Measurements from ENCODE around the gene MARCHF7.
"Not testable (repeated sequence)": the region's sequence is repeated elsewhere in the genome, so short reads cannot be mapped to it uniquely, and the experiment has no call there.

MARCHF7 gene

GRCh38 chr2:159716857-159717256 is 4.6 kb downstream of the MARCHF7 start:
- no peaks in the 10 kb centered on the region; the same call in 1 of the 2 replicates for H3K36me3 ChIP-seq (ENCODE audit: control insufficient read depth, insufficient read depth, low read length)
- no peaks in the 10 kb centered on the region for H3K27me3 ChIP-seq (ENCODE audit: control insufficient read depth, insufficient read depth, low read length)
- WGBS (ENCODE audit: insufficient coverage, insufficient read length) = no CpG with 5 or more reads among the region's 2 CpGs
- DNase-seq (ENCODE audit: low read depth, low spot score) = no peak
- H3K4me1 ChIP-seq (ENCODE audit: control insufficient read depth, insufficient read depth, low read length) = no peaks in the 10 kb centered on the region; the same call in 1 of the 2 replicates
- H3K27ac ChIP-seq (ENCODE audit: low read length) = no peak overlapping the region
- no peak overlapping the region for H3K4me3 ChIP-seq (ENCODE audit: low read length)
- no peaks in the 10 kb centered on the region for H3K9me3 ChIP-seq (ENCODE audit: control insufficient read depth, insufficient read depth, low read length)

DNA sequence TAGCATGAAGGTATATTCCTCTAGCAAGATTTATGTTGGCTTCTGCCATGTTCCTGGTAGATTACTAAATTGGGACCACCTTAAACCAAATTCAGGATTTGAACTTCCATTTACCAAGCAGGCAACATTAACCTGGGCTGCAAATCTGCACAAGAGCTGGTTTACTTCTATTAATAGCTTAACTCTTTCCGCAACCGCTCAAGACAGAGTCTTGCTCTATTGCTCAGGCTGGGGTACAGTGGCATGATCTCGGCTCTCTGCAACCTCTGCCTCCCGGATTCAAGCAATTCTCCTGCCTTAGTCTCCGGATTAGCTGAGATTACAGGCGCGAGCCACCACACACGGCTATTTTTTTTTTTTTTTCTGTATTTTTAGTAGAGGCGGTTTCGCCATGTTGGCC is 8.4 kb downstream of the MARCHF7 start:
- no peaks in the 10 kb centered on the region; the same call in 1 of the 2 replicates for H3K36me3 ChIP-seq (ENCODE audit: control insufficient read depth, insufficient read depth, low read length)
- H3K27ac ChIP-seq (ENCODE audit: low read length) = no peak overlapping the region
- H3K27me3 ChIP-seq (ENCODE audit: control insufficient read depth, insufficient read depth, low read length) = no peaks in the 10 kb centered on the region
- H3K4me1 ChIP-seq (ENCODE audit: control insufficient read depth, insufficient read depth, low read length) = no peaks in the 10 kb centered on the region
- DNase-seq (ENCODE audit: low read depth, low spot score) = no peak
- WGBS (ENCODE audit: insufficient coverage, insufficient read length) = no CpG with 5 or more reads among the region's 10 CpGs
- H3K4me3 ChIP-seq (ENCODE audit: low read length) = no peak overlapping the region
- H3K9me3 ChIP-seq (ENCODE audit: control insufficient read depth, insufficient read depth, low read length) = no peaks in the 10 kb centered on the region

DNA sequence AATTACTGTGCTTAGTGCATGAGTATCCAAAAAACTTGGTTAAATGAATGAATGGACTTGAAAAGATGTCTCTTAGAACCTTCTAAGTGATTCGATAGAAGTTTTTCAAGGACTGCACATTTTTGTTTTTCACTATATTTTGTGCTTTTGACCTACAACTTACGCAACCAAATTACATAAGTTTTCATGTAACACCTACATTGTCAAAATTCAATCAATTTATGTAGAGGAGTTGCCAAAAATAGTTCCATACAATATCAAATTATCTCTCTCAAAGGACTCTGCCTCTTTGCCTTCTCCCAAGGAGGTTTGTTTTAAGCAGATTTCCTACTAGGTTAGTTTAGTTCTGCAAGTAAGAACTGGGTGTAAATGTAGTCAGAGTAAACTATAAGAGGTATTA is 10.3 kb downstream of the MARCHF7 start:
- Histone ChIP-seq H3K4me3 (ENCODE audit: low read length) (no peak overlapping the region), H3K27me3 (ENCODE audit: control insufficient read depth, insufficient read depth, low read length) (no peaks in the 10 kb centered on the region), H3K36me3 (ENCODE audit: control insufficient read depth, insufficient read depth, low read length) (no peaks in the 10 kb centered on the region; the same call in 1 of the 2 replicates)

DNA sequence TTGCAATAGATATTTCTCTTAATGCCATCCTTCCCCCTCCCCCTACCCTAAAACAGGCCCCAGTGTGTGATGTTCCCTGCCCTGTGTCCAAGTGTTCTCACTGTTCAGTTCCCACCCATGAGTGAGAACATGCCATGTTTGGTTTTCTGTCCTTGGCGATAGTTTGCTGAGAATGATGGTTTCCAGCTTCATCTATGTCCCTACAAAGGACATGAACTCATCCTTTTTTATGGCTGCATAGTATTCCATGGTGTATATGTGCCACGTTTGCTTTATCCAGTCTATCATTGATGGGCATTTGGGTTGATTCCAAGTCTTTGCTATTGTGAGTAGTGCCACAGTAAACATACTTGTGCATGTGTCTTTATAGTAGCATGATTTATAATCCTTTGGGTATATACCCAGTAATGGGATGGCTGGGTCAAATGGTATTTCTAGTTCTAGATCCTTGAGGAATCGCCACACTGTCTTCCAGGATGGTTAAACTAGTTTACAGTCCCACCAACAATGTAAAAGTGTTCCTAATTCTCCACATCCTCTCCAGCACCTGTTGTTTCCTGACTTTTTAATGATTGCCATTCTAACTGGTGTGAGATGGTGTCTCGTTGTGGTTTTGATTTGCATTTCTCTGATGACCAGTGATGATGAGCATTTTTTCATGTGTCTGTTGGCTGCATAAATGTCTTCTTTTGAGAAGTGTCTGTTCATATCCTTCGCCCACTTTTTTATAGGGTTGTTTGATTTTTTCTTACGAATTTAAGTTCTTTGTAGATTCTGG is 12.7 kb downstream of the MARCHF7 start:
- not testable (repeated sequence) for H3K4me3 ChIP-seq (ENCODE audit: low read length); H3K36me3 ChIP-seq (ENCODE audit: control insufficient read depth, insufficient read depth, low read length); H3K27ac ChIP-seq (ENCODE audit: low read length); H3K4me1 ChIP-seq (ENCODE audit: control insufficient read depth, insufficient read depth, low read length); H3K9me3 ChIP-seq (ENCODE audit: control insufficient read depth, insufficient read depth, low read length); H3K27me3 ChIP-seq (ENCODE audit: control insufficient read depth, insufficient read depth, low read length); DNase-seq (ENCODE audit: low read depth, low spot score)
- no CpG with 5 or more reads among the region's 6 CpGs for WGBS (ENCODE audit: insufficient coverage, insufficient read length)

More for the DNA sequence above, 10.3 kb downstream of the MARCHF7 start:
- H3K4me1 ChIP-seq (ENCODE audit: control insufficient read depth, insufficient read depth, low read length) = no peaks in the 10 kb centered on the region
- no peak overlapping the region for H3K27ac ChIP-seq (ENCODE audit: low read length)
- no peaks in the 10 kb centered on the region for H3K9me3 ChIP-seq (ENCODE audit: control insufficient read depth, insufficient read depth, low read length)
- no peak for DNase-seq (ENCODE audit: low read depth, low spot score)
- no CpG with 5 or more reads among the region's 2 CpGs for whole genome bisulfite sequencing (ENCODE audit: insufficient coverage, insufficient read length)

DNA sequence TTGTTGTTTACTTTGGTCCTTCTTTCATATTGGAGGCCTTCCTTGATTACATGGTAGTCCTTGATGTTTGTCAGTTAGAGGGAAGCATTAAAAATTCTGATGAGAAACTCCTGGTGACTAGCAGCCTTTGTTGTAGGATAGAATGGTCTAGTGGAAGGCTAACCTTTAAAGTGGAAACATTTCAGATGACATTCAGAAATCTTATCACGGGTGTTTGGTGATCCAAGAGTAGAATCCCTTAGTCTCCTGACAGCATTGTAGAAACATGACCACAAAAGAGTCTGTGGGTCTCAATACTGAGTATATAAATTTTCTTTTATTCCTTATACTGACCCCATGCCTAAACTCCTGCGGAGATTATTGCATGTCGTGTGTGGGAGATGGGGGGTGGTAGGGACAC is 13.4 kb downstream of the MARCHF7 start:
- Histone ChIP-seq H3K27me3 (ENCODE audit: control insufficient read depth, insufficient read depth, low read length) (no peaks in the 10 kb centered on the region), H3K36me3 (ENCODE audit: control insufficient read depth, insufficient read depth, low read length) (peaks cover under 1% of the 10 kb centered on the region; the same call in 1 of the 2 replicates), H3K4me1 (ENCODE audit: control insufficient read depth, insufficient read depth, low read length) (no peaks in the 10 kb centered on the region), H3K9me3 (ENCODE audit: control insufficient read depth, insufficient read depth, low read length) (no peaks in the 10 kb centered on the region), H3K27ac (ENCODE audit: low read length) (no peak overlapping the region), H3K4me3 (ENCODE audit: low read length) (no peak overlapping the region)
- DNase-seq (ENCODE audit: low read depth, low spot score) = no peak
- WGBS (ENCODE audit: insufficient coverage, insufficient read length) = no CpG with 5 or more reads among the region's 3 CpGs

- 100% methylated on average over 1 of the region's 3 CpGs for WGBS (ENCODE audit: insufficient coverage, insufficient read length)
- Histone ChIP-seq H3K4me1 (ENCODE audit: control insufficient read depth, insufficient read depth, low read length) (no peaks in the 10 kb centered on the region), H3K27ac (ENCODE audit: low read length) (no peak overlapping the region)
These were observed 16.3 kb downstream of the MARCHF7 start for GRCh38 chr2:159728629-159729028.

DNA sequence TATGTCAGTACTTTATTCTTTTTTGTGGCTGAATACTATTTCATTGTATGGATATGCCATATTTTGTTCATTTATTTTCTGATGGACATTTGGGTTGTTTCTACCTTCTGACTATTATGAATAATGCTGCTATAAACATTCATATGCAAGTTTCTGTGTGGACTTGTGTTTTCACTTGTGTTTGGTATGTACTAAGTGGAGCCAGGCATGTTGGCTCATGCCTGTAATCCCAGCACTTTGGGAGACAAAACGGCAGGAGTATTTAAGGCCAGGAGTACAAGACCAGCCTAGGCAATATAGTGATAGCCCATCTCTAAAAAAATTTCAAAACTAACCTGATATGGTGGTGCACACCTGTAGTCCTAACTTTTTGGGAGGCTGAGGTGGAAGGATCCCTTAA is 23.3 kb downstream of the MARCHF7 start:
- no CpG with 5 or more reads among the region's 1 CpG for WGBS (ENCODE audit: insufficient coverage, insufficient read length)
- Histone ChIP-seq H3K27me3 (ENCODE audit: control insufficient read depth, insufficient read depth, low read length) (no peaks in the 10 kb centered on the region), H3K27ac (ENCODE audit: low read length) (no peak overlapping the region), H3K9me3 (ENCODE audit: control insufficient read depth, insufficient read depth, low read length) (no peaks in the 10 kb centered on the region), H3K36me3 (ENCODE audit: control insufficient read depth, insufficient read depth, low read length) (peaks cover 10% of the 10 kb centered on the region), H3K4me1 (ENCODE audit: control insufficient read depth, insufficient read depth, low read length) (no peaks in the 10 kb centered on the region), H3K4me3 (ENCODE audit: low read length) (no peak overlapping the region)
- DNase-seq (ENCODE audit: low read depth, low spot score) = no peak

More at GRCh38 chr2:159728629-159729028, 16.3 kb downstream of the MARCHF7 start:
- Histone ChIP-seq H3K4me3 (ENCODE audit: low read length) (no peak overlapping the region), H3K36me3 (ENCODE audit: control insufficient read depth, insufficient read depth, low read length) (peaks cover 4% of the 10 kb centered on the region; the same call in 1 of the 2 replicates), H3K27me3 (ENCODE audit: control insufficient read depth, insufficient read depth, low read length) (no peaks in the 10 kb centered on the region), H3K9me3 (ENCODE audit: control insufficient read depth, insufficient read depth, low read length) (no peaks in the 10 kb centered on the region)
- DNase-seq (ENCODE audit: low read depth, low spot score) = no peak

GRCh38 chr2:159736048-159736447 is 23.7 kb downstream of the MARCHF7 start:
- Histone ChIP-seq H3K36me3 (ENCODE audit: control insufficient read depth, insufficient read depth, low read length) (peaks cover 7% of the 10 kb centered on the region), H3K4me1 (ENCODE audit: control insufficient read depth, insufficient read depth, low read length) (no peaks in the 10 kb centered on the region), H3K9me3 (ENCODE audit: control insufficient read depth, insufficient read depth, low read length) (no peaks in the 10 kb centered on the region), H3K27ac (ENCODE audit: low read length) (no peak overlapping the region), H3K27me3 (ENCODE audit: control insufficient read depth, insufficient read depth, low read length) (no peaks in the 10 kb centered on the region), H3K4me3 (ENCODE audit: low read length) (no peak overlapping the region)
- DNase-seq (ENCODE audit: low read depth, low spot score) = no peak
- no CpG with 5 or more reads among the region's 3 CpGs for WGBS (ENCODE audit: insufficient coverage, insufficient read length)

- DNase-seq (ENCODE audit: low read depth, low spot score) = no peak
- H3K27ac ChIP-seq (ENCODE audit: low read length) = no peak overlapping the region
- H3K9me3 ChIP-seq (ENCODE audit: control insufficient read depth, insufficient read depth, low read length) = no peaks in the 10 kb centered on the region
- H3K4me3 ChIP-seq (ENCODE audit: low read length) = no peak overlapping the region
- no peaks in the 10 kb centered on the region for H3K27me3 ChIP-seq (ENCODE audit: control insufficient read depth, insufficient read depth, low read length)
- WGBS (ENCODE audit: insufficient coverage, insufficient read length) = no CpG with 5 or more reads among the region's 1 CpG
- H3K36me3 ChIP-seq (ENCODE audit: control insufficient read depth, insufficient read depth, low read length) = peaks cover 6% of the 10 kb centered on the region
- no peaks in the 10 kb centered on the region for H3K4me1 ChIP-seq (ENCODE audit: control insufficient read depth, insufficient read depth, low read length)
These were observed 25.1 kb downstream of the MARCHF7 start for GRCh38 chr2:159737292-159737916.

DNA sequence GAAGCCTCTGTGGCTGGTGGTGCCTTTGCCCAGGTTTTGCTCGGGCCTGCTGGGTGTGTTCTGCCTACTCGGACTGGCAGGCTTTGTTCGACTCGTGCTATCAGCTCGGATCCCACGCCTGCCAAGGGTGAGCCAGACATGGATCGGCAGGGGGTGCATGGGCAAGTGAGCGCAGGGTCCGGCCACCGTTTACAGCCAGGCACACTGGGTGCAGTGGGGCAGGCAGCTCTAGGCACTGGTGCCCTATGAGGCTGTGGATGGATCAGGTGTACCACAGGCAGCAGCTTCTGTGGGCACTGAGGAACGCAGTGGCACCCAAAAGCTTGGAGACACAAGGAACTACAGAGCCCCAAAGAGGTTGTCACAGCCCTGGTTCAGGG is 25.6 kb downstream of the MARCHF7 start:
- H3K4me3 ChIP-seq (ENCODE audit: low read length) = no peak overlapping the region
- H3K27ac ChIP-seq (ENCODE audit: low read length) = no peak overlapping the region
- H3K36me3 ChIP-seq (ENCODE audit: control insufficient read depth, insufficient read depth, low read length) = peaks cover 6% of the 10 kb centered on the region
- H3K27me3 ChIP-seq (ENCODE audit: control insufficient read depth, insufficient read depth, low read length) = no peaks in the 10 kb centered on the region
- no peaks in the 10 kb centered on the region for H3K4me1 ChIP-seq (ENCODE audit: control insufficient read depth, insufficient read depth, low read length)
- H3K9me3 ChIP-seq (ENCODE audit: control insufficient read depth, insufficient read depth, low read length) = no peaks in the 10 kb centered on the region
- DNase-seq (ENCODE audit: low read depth, low spot score) = no peak
- no CpG with 5 or more reads among the region's 11 CpGs for WGBS (ENCODE audit: insufficient coverage, insufficient read length)
